H1 (cell line): ENCODE results near the gene HIC1. TPM values are rescaled to one million over a fixed set of nuclear protein-coding genes. Genes with fewer than 3 reads are reported as not detected.

ENCODE experiments used
- ATF2 ChIP-seq: IDR thresholded peaks from 2 replicates; pipeline ENCODE4 v1.6.1; 2012; ENCODE audit warnings: low read length, inconsistent platforms
- CBX8 ChIP-seq: fragments of 300-800, 300-1000 bp; sonication (generic); IDR thresholded peaks from 2 replicates; pipeline ENCODE4 v1.7.1; 2016; ENCODE audit warnings: low read depth, low read length, borderline replicate concordance
- FOSL1 ChIP-seq: IDR thresholded peaks from 2 replicates; pipeline ENCODE4 v1.6.1; 2011; ENCODE audit warnings: mild to moderate bottlenecking, low read depth, low read length, moderate library complexity; ENCODE audit not compliant: insufficient read depth
- SIN3A ChIP-seq, 2 experiments: IDR thresholded peaks in 1 of 2; conservative IDR thresholded peaks in 1 of 2; 2 replicates each; pipeline ENCODE4 v1.6.1; 2011 to 2012; ENCODE audit warnings: low read length in 2 of 2, improper control_type of control experiment in 1 of 2, low read depth in 1 of 2, mild to moderate bottlenecking in 1 of 2
- TAF1 ChIP-seq: IDR thresholded peaks from 2 replicates; pipeline ENCODE4 v1.6.1; 2011; ENCODE audit warnings: mild to moderate bottlenecking, low read depth, low read length
- polyA plus RNA-seq, 7 experiments: library from polyadenylated mRNA; depleted of rRNA in 3 of 7; stranded (reverse) in 5 of 7; unstranded in 2 of 7; fragments of >200 nt in 5 of 7; fragments of 200-250 nt in 2 of 7; gene quantifications; 1 replicate in 5 of 7; 2 replicates in 1 of 7; 4 replicates in 1 of 7; pipeline versions ENCODE4 v1.2.1 to v1.2.3, GENCODE V29; 2011 to 2013; ENCODE audit warnings: missing spikeins in 2 of 7, mixed read lengths in 2 of 7
- total RNA-seq: library from RNA; stranded (reverse); fragmentation: NEBNext Ultra II Directional; extraction: Animal tissue kit (Norgen Biotek cat#: 25700); gene quantifications from 2 replicates; pipeline ENCODE4 v1.2.1, GENCODE V29; 2021

The HIC1 gene
- total and polyA plus RNA-seq, 2 of the 8 experiments (the other 6 are each of a cell fraction or from before 2014, with no cell fraction given): 0.06 to 0.09 TPM

GRCh38 chr17:2044263-2044894, 10.5 kb upstream of the HIC1 start (continued):
- no peak for TF ChIP-seq TAF1
- TF ChIP-seq SIN3A (conservative IDR thresholded peaks at IDR 0.05 in 1 of 2, IDR thresholded peaks at IDR 0.05 in 1 of 2; ENCODE audit: low read depth in 1 of 2, low read length in 2 of 2): no peak
- no peak for TF ChIP-seq FOSL1
- no peak for TF ChIP-seq ATF2
- no peak for TF ChIP-seq CBX8
- TF ChIP-seq, all 59 proteins: peak for 0
